GM12878 (cell line): ENCODE data around the gene ZNF169.
"Not testable (repeated sequence)": the region's sequence is repeated elsewhere in the genome, so short reads cannot be mapped to it uniquely, and the experiment has no call there.

Experiments
- ASH2L ChIP-seq: fragments of 300-600, 200-600 bp; sonication (generic); IDR thresholded peaks from 2 replicates; pipeline ENCODE4 v1.6.1; 2017; ENCODE audit warnings: low read depth, mild to moderate bottlenecking, borderline replicate concordance
- GABPA ChIP-seq: IDR thresholded peaks from 2 replicates; pipeline ENCODE4 v1.6.1; 2014; ENCODE audit warnings: antibody characterized with exemption, low read depth, mild to moderate bottlenecking, inconsistent platforms
- HDAC6 ChIP-seq: fragments of 200-600 bp; sonication (generic); IDR thresholded peaks from one replicate; pipeline ENCODE4 v1.8.0; 2017; ENCODE audit warnings: antibody characterized with exemption; ENCODE audit not compliant: unreplicated experiment
- TAF1 ChIP-seq: IDR thresholded peaks from 2 replicates; pipeline ENCODE4 v1.6.1; 2011; ENCODE audit warnings: mild to moderate bottlenecking, low read depth, low read length, borderline replicate concordance
- TF ChIP-seq, protein P1 (sequence below): fragments of 450-650 bp; IDR thresholded peaks from 2 replicates; pipeline ENCODE4 v1.6.1; 2018; ENCODE audit warnings: borderline replicate concordance, mild to moderate bottlenecking; ENCODE audit not compliant: partially characterized antibody
- TF ChIP-seq, protein P2 (sequence below), 3 experiments: IDR thresholded peaks in 2 of 3; conservative IDR thresholded peaks in 1 of 3; 2 replicates each; pipeline ENCODE4 v1.5.1; 2011; ENCODE audit warnings: low read depth in 3 of 3, low read length in 3 of 3, mild to moderate bottlenecking in 3 of 3, control low read depth in 2 of 3, moderate library complexity in 2 of 3, inconsistent platforms in 1 of 3, mixed read lengths in 1 of 3; ENCODE audit not compliant: control insufficient read depth in 2 of 3, insufficient read depth in 1 of 3; ENCODE audit errors: extremely low read depth in 1 of 3
- TF ChIP-seq, protein P3 (sequence below): IDR thresholded peaks from 2 replicates; pipeline ENCODE4 v1.6.1; 2012; ENCODE audit warnings: low read depth, low read length, improper control_type of control experiment

- TF ChIP-seq TAF1, GABPA, HDAC6, ASH2L: not testable (repeated sequence)
- TF ChIP-seq, protein P1, sequence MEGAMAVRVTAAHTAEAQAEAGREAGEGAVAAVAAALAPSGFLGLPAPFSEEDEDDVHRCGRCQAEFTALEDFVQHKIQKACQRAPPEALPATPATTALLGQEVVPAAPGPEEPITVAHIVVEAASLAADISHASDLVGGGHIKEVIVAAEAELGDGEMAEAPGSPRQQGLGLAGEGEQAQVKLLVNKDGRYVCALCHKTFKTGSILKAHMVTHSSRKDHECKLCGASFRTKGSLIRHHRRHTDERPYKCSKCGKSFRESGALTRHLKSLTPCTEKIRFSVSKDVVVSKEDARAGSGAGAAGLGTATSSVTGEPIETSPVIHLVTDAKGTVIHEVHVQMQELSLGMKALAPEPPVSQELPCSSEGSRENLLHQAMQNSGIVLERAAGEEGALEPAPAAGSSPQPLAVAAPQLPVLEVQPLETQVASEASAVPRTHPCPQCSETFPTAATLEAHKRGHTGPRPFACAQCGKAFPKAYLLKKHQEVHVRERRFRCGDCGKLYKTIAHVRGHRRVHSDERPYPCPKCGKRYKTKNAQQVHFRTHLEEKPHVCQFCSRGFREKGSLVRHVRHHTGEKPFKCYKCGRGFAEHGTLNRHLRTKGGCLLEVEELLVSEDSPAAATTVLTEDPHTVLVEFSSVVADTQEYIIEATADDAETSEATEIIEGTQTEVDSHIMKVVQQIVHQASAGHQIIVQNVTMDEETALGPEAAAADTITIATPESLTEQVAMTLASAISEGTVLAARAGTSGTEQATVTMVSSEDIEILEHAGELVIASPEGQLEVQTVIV = not testable (repeated sequence)
- TF ChIP-seq, protein P2, sequence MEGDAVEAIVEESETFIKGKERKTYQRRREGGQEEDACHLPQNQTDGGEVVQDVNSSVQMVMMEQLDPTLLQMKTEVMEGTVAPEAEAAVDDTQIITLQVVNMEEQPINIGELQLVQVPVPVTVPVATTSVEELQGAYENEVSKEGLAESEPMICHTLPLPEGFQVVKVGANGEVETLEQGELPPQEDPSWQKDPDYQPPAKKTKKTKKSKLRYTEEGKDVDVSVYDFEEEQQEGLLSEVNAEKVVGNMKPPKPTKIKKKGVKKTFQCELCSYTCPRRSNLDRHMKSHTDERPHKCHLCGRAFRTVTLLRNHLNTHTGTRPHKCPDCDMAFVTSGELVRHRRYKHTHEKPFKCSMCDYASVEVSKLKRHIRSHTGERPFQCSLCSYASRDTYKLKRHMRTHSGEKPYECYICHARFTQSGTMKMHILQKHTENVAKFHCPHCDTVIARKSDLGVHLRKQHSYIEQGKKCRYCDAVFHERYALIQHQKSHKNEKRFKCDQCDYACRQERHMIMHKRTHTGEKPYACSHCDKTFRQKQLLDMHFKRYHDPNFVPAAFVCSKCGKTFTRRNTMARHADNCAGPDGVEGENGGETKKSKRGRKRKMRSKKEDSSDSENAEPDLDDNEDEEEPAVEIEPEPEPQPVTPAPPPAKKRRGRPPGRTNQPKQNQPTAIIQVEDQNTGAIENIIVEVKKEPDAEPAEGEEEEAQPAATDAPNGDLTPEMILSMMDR (IDR thresholded peaks at IDR 0.05 in 2 of 3, conservative IDR thresholded peaks at IDR 0.05 in 1 of 3; ENCODE audit: control insufficient read depth in 2 of 3, extremely low read depth in 1 of 3, insufficient read depth in 1 of 3, low read depth in 3 of 3, low read length in 3 of 3) = not testable (repeated sequence)
- TF ChIP-seq, protein P3, sequence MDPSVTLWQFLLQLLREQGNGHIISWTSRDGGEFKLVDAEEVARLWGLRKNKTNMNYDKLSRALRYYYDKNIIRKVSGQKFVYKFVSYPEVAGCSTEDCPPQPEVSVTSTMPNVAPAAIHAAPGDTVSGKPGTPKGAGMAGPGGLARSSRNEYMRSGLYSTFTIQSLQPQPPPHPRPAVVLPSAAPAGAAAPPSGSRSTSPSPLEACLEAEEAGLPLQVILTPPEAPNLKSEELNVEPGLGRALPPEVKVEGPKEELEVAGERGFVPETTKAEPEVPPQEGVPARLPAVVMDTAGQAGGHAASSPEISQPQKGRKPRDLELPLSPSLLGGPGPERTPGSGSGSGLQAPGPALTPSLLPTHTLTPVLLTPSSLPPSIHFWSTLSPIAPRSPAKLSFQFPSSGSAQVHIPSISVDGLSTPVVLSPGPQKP = not testable (repeated sequence)
Observed at GRCh38 chr9:94322342-94322940, 63.3 kb downstream of the ZNF169 start.
